Astrocyte of the cerebellum (primary cell): ENCODE measurements around the gene SLC22A3.

Experiments used
- DNase-seq: peaks from one replicate; pipeline ENCODE4 v3.0.0-alpha.2; 2011; ENCODE audit warnings: low read depth
- H3K4me3 ChIP-seq: 2 replicates; pipeline ENCODE4 v1.5.1; 2011; ENCODE audit warnings: mild to moderate bottlenecking, low read depth, low read length, moderate library complexity
- CTCF ChIP-seq: IDR thresholded peaks from 2 replicates; pipeline ENCODE4 v1.5.1; 2012; ENCODE audit warnings: low read length, low read depth, moderate library complexity, mild to moderate bottlenecking; ENCODE audit errors: missing control alignments
- in situ Hi-C: cut with HindIII; loops from 2 replicates; pipeline ENCODE4 v1.10.0; 2017; ENCODE audit warnings: low sequenced_read_pairs

The SLC22A3 gene

DNA sequence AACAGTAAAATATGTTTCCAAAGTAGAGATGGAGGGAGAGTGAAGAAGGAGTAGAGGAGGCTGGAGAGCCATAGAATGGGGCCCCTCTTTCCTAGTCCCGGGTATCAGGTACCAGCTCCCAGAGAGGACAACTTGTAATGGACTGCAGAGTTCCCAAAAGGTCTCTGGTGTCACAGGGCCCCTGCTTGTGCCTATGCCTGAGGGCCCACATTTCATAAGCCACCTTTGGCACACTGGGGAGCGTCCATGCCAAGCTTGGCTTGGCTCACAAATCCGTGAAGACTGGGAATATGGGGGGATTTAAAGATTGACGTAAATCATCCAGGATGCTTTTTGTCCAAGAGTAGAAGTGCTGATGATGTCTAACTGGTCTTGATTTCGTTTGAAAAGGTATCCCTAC lies 16.4 kb upstream of the SLC22A3 start:
- H3K4me3 ChIP-seq = no peak overlapping the region
- in situ Hi-C loops = no loop called here
- no peak for DNase-seq
- TF ChIP-seq CTCF = no peak

DNA sequence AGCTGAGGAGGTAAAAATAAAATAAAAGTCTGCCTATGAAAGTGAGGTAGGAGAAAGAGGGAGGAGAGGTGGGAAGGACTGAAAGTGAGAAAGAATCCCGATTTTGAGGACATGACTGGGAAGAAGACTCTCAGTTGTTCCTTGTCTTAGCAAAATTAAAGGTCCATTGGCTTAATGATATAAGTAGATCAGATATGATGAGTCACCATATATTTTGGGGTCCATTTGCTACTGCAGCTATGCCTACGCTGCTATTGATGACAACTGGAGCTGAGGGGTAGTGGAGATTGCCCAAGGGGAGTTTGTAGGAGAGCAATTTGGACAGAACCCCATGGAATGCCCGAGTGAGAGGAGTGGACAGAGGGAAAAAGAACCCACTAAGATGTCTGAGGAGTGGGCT lies 15.1 kb upstream of the SLC22A3 start:
- H3K4me3 ChIP-seq = no peak overlapping the region
- DNase-seq = no peak
- in situ Hi-C loops = no loop called here
- TF ChIP-seq CTCF = no peak

- H3K4me3 ChIP-seq = no peak overlapping the region
- no peak for TF ChIP-seq CTCF
- in situ Hi-C loops = no loop called here
- DNase-seq = no peak
These were observed 14.3 kb upstream of the SLC22A3 start for GRCh38 chr6:160333841-160334240.

DNA sequence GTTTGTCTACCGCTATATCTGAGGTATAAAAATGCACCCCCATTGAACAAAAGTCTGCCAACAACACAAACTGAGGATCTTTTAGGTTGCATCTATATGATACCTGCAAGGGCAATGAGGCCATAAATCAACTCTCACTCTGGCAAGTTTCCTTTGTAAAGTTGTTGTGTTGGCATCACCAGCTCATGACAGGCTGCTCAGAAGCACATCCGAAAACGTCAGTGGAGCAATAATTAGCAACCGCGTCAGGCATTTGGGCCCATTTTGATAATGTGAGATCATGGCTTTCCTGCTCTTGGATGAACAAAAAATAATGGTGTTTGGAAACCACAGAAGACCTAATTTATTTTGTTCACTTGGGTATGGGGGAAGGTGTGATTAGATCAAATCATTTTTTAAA lies 12.0 kb upstream of the SLC22A3 start:
- TF ChIP-seq CTCF = no peak
- H3K4me3 ChIP-seq = no peak overlapping the region
- in situ Hi-C loops = no loop called here
- no peak for DNase-seq

GRCh38 chr6:160337301-160337700 lies 10.9 kb upstream of the SLC22A3 start:
- no peak for DNase-seq
- H3K4me3 ChIP-seq = no peak overlapping the region
- no peak for TF ChIP-seq CTCF
- in situ Hi-C loops = no loop called here

GRCh38 chr6:160337991-160338390 lies 10.2 kb upstream of the SLC22A3 start:
- in situ Hi-C loops = no loop called here
- no peak for DNase-seq
- no peak for TF ChIP-seq CTCF
- no peak overlapping the region for H3K4me3 ChIP-seq

DNA sequence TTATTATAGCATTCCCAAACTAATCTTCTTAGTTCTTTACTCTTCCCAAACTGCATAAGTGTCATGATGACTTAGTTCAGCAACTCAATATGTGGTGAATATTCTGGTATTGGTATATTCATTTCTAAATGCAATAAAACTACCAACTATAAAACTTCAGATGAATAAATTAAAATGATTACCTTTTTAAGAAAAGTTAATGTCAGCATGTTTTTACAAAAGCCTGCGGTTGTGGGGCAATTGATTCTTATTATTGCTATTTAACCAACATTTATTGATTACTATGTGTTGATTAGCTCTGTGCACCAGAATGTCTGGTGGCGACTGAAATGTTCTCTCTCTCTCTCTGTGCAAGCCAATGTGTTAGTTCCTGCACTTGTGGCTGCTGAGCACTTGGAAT lies 5.0 kb upstream of the SLC22A3 start:
- no peak for DNase-seq
- in situ Hi-C loops = no loop called here
- H3K4me3 ChIP-seq = no peak overlapping the region
- TF ChIP-seq CTCF = no peak
